Panc1 (cell line): Measurements from ENCODE around the gene MINAR1. TPM values are rescaled to one million over a fixed set of nuclear protein-coding genes. Genes with fewer than 3 reads are reported as not detected.

Source experiments
- ATAC-seq: fragments of 200-7000 bp; cut with Tn5 transposase; 2 replicates; pipeline ENCODE4 v1.9.1; 2020; ENCODE audit warnings: mild to moderate bottlenecking, moderate library complexity
- BruUV-seq: library from RNA; stranded (reverse); fragments of 400-500 nt; replicated peaks from 2 replicates; lab custom pipeline; 2021; lab: Mats Ljungman, UMichigan
- CTCF ChIA-PET: fragments of 300-600 bp; sonication (Branson Sonifier 250); formaldehyde crosslinking; loops from one replicate; lab custom pipeline; 2022; ENCODE audit warnings: antibody characterized with exemption; lab: Charles Lee
- POLR2A ChIA-PET: fragments of 300-600 bp; sonication (Branson Sonifier 250); formaldehyde crosslinking; loops from one replicate; lab custom pipeline; 2022; ENCODE audit warnings: antibody characterized with exemption; lab: Charles Lee
- DNase-seq: peaks from one replicate; pipeline ENCODE4 v3.0.0-alpha.2; 2010; ENCODE audit warnings: low read depth, low spot score
- H3K27ac ChIP-seq: 2 replicates; pipeline ENCODE4 v1.5.1; 2011; ENCODE audit warnings: mild to moderate bottlenecking, low read length, inconsistent platforms
- H3K27me3 ChIP-seq: fragments of 200-500 bp; sonication (Bioruptor generic); 2 replicates; pipeline ENCODE4 v1.6.0; 2014; ENCODE audit warnings: low read length, inconsistent platforms; ENCODE audit not compliant: control insufficient read depth, insufficient read depth
- H3K36me3 ChIP-seq: fragments of 200-500 bp; sonication (Bioruptor generic); 2 replicates; pipeline ENCODE4 v1.5.1; 2014; ENCODE audit warnings: inconsistent platforms, mild to moderate bottlenecking, low read length, moderate library complexity; ENCODE audit not compliant: control insufficient read depth, insufficient read depth
- H3K4me1 ChIP-seq: 2 replicates; pipeline ENCODE4 v1.5.1; 2011; ENCODE audit warnings: inconsistent platforms, mild to moderate bottlenecking, low read length, moderate library complexity; ENCODE audit not compliant: control insufficient read depth, insufficient read depth
- H3K4me3 ChIP-seq, 2 experiments: 2 replicates each; pipeline ENCODE4 v1.5.1; 2011 to 2012; ENCODE audit warnings: low read depth in 2 of 2, low read length in 2 of 2, mild to moderate bottlenecking in 2 of 2, inconsistent platforms in 1 of 2, moderate library complexity in 1 of 2
- H3K9me3 ChIP-seq: fragments of 200-500 bp; sonication (Bioruptor generic); 2 replicates; pipeline ENCODE4 v1.5.1; 2014; ENCODE audit warnings: low read depth, mild to moderate bottlenecking, inconsistent platforms, low read length, moderate library complexity; ENCODE audit not compliant: control insufficient read depth, insufficient read depth
- POLR2AphosphoS5 ChIP-seq: IDR thresholded peaks from 2 replicates; pipeline ENCODE4 v1.6.1; 2012; ENCODE audit warnings: mild to moderate bottlenecking, low read depth, low read length, moderate library complexity
- REST ChIP-seq, 2 experiments: IDR thresholded peaks; 2 replicates each; pipeline ENCODE4 v1.6.1; 2011 to 2012; ENCODE audit warnings: low read depth in 2 of 2, control low read depth in 1 of 2, low read length in 1 of 2, mild to moderate bottlenecking in 1 of 2, moderate library complexity in 1 of 2; ENCODE audit not compliant: insufficient read depth in 1 of 2
- SIN3A ChIP-seq: IDR thresholded peaks from 2 replicates; pipeline ENCODE4 v1.6.1; 2012; ENCODE audit warnings: low read depth, mild to moderate bottlenecking, low read length, moderate library complexity, borderline replicate concordance; ENCODE audit not compliant: insufficient read depth
- TCF7L2 ChIP-seq: IDR thresholded peaks from 2 replicates; pipeline ENCODE4 v1.6.1; 2011; ENCODE audit warnings: mild to moderate bottlenecking, low read depth, low read length, inconsistent platforms
- in situ Hi-C: cut with HindIII; loops from 2 replicates; pipeline ENCODE4 v1.10.0; 2016; ENCODE audit warnings: low sequenced_read_pairs, low pct_unique_long_range_greater_than_20kb
- intact Hi-C: fragments of 100-400 bp; cut with micrococcal nuclease; formaldehyde crosslinking; loops from one replicate; pipeline ENCODE4 v1.10.0; 2022; ENCODE audit not compliant: unreplicated experiment
- total RNA-seq: library from RNA; stranded (reverse); gene quantifications from one replicate; pipeline ENCODE4 v1.2.1, GENCODE V29; 2021; ENCODE audit not compliant: unreplicated experiment
- TF ChIP-seq, protein P1 (sequence below): fragments of 450-650 bp; IDR thresholded peaks from 2 replicates; pipeline ENCODE4 v1.5.1; 2017; ENCODE audit warnings: mild to moderate bottlenecking

Gene MINAR1
- total RNA-seq, 1 experiment from 2014 or later: 0.62 TPM

- Histone ChIP-seq H3K4me3 (no peak overlapping the region), H3K27me3 (peaks cover 8% of the 10 kb centered on the region), H3K9me3 (no peaks in the 10 kb centered on the region), H3K4me1 (no peaks in the 10 kb centered on the region), H3K36me3 (no peaks in the 10 kb centered on the region), H3K27ac (no peak overlapping the region)
- no peak for DNase-seq
- BruUV-seq: no TSS peak
- ChIA-PET CTCF (no interaction called here), POLR2A (no interaction called here)
- in situ Hi-C loops: no loop called here
- ATAC-seq: no peak
- intact Hi-C loops: no loop called here
- TF ChIP-seq SIN3A (no peak), TCF7L2 (no peak), POLR2AphosphoS5 (no peak), REST (IDR thresholded peaks at IDR 0.05; ENCODE audit: insufficient read depth in 1 of 2, low read depth in 2 of 2, low read length in 1 of 2) (no peak)
- TF ChIP-seq, protein P1, sequence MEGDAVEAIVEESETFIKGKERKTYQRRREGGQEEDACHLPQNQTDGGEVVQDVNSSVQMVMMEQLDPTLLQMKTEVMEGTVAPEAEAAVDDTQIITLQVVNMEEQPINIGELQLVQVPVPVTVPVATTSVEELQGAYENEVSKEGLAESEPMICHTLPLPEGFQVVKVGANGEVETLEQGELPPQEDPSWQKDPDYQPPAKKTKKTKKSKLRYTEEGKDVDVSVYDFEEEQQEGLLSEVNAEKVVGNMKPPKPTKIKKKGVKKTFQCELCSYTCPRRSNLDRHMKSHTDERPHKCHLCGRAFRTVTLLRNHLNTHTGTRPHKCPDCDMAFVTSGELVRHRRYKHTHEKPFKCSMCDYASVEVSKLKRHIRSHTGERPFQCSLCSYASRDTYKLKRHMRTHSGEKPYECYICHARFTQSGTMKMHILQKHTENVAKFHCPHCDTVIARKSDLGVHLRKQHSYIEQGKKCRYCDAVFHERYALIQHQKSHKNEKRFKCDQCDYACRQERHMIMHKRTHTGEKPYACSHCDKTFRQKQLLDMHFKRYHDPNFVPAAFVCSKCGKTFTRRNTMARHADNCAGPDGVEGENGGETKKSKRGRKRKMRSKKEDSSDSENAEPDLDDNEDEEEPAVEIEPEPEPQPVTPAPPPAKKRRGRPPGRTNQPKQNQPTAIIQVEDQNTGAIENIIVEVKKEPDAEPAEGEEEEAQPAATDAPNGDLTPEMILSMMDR: no peak
Measured at GRCh38 chr15:79478108-79478507, 46.0 kb downstream of the MINAR1 start.

GRCh38 chr15:79479616-79480015 is 47.5 kb downstream of the MINAR1 start:
- TF ChIP-seq, protein P1: no peak
- TF ChIP-seq TCF7L2 (no peak), SIN3A (no peak), REST (IDR thresholded peaks at IDR 0.05; ENCODE audit: insufficient read depth in 1 of 2, low read depth in 2 of 2, low read length in 1 of 2) (no peak), POLR2AphosphoS5 (no peak)
- H3K27me3 ChIP-seq: peaks cover 10% of the 10 kb centered on the region
- no peaks in the 10 kb centered on the region for H3K9me3 ChIP-seq
- DNase-seq (no peak), ATAC-seq (no peak)
- intact Hi-C loops (no loop called here), in situ Hi-C loops (no loop called here)
- H3K36me3 ChIP-seq: no peaks in the 10 kb centered on the region
- no peaks in the 10 kb centered on the region for H3K4me1 ChIP-seq
- BruUV-seq: no TSS peak
- CTCF ChIA-PET: no interaction called here
- no peak overlapping the region for H3K4me3 ChIP-seq
- H3K27ac ChIP-seq: no peak overlapping the region
- POLR2A ChIA-PET: no interaction called here
